A673 (cell line): ENCODE results near the gene RGS7.

Experiments
- EZH2 ChIP-seq: fragments of 200-600 bp; sonication (generic); IDR thresholded peaks from 2 replicates; pipeline ENCODE4 v1.6.1; 2017; ENCODE audit warnings: borderline replicate concordance, low read depth, mild to moderate bottlenecking, mixed read lengths, antibody characterized with exemption, low read length; ENCODE audit not compliant: poor library complexity, severe bottlenecking
- TF ChIP-seq, protein P1 (sequence below): fragments of 300-800, 200-600 bp; sonication (generic); conservative IDR thresholded peaks from 2 replicates; pipeline ENCODE4 v1.5.1; 2017; ENCODE audit warnings: low read depth, mild to moderate bottlenecking, antibody characterized with exemption, low read length, moderate library complexity, mixed read lengths

DNA sequence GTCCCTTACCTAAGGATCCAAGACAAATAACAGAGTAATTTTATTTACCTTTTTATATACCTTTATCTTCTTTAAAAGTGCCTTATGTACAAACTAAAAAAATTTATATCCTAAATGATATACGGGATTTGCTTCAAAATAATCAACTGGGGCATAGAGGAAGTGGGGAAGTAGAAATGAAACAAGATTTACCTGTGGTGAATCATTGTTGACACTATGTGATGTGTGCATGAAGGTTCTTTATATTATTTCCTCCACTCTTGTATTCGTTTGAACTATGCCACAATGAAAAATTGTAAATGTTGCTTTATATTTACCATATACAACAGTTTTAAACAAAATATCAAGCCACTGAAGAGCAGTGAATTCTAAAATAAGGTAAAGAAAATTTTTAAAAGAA, 13.0 kb downstream of the RGS7 start:
- TF ChIP-seq, protein P1, sequence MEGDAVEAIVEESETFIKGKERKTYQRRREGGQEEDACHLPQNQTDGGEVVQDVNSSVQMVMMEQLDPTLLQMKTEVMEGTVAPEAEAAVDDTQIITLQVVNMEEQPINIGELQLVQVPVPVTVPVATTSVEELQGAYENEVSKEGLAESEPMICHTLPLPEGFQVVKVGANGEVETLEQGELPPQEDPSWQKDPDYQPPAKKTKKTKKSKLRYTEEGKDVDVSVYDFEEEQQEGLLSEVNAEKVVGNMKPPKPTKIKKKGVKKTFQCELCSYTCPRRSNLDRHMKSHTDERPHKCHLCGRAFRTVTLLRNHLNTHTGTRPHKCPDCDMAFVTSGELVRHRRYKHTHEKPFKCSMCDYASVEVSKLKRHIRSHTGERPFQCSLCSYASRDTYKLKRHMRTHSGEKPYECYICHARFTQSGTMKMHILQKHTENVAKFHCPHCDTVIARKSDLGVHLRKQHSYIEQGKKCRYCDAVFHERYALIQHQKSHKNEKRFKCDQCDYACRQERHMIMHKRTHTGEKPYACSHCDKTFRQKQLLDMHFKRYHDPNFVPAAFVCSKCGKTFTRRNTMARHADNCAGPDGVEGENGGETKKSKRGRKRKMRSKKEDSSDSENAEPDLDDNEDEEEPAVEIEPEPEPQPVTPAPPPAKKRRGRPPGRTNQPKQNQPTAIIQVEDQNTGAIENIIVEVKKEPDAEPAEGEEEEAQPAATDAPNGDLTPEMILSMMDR, result no peak
- TF ChIP-seq EZH2, result no peak
